NCI-H1436 treated with DMSO at 0.1 percent for 48 hours (cell line): ENCODE measurements around the gene HSD17B14.
"Not testable (repeated sequence)": the region's sequence is repeated elsewhere in the genome, so short reads cannot be mapped to it uniquely, and the experiment has no call there.

Experiments used
- DNase-seq: peaks from one replicate; lab custom pipeline; 2025; lab: John Stamatoyannopoulos, UW

HSD17B14 gene

GRCh38 chr19:48836089-48837017 lies at the start of gene HSD17B14:
Gene HSD17B14 (minus strand): TSS chr19:48836491. CDS start chr19:48836411, 80 bp downstream.
- no peak for DNase-seq

DNA sequence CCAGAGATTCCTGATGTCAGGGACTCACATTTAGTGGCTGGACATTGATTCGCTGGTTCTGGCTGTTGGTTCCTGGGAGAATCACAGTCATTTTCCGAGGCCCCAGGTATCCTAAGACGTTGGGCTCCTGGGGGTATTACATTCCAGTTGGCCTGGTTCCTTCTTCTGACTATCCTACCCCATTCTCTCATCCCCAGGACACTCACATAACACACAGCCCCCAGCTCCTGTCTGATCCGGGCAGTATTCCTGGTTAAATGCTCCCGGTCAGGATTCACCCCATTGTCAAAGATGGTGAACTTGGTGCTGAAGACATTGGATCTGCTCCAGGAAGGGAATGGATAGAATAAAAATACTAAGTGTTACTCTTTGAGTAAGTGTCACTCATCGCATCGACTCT lies 47.4 kb upstream of the HSD17B14 start:
- no peak for DNase-seq

DNA sequence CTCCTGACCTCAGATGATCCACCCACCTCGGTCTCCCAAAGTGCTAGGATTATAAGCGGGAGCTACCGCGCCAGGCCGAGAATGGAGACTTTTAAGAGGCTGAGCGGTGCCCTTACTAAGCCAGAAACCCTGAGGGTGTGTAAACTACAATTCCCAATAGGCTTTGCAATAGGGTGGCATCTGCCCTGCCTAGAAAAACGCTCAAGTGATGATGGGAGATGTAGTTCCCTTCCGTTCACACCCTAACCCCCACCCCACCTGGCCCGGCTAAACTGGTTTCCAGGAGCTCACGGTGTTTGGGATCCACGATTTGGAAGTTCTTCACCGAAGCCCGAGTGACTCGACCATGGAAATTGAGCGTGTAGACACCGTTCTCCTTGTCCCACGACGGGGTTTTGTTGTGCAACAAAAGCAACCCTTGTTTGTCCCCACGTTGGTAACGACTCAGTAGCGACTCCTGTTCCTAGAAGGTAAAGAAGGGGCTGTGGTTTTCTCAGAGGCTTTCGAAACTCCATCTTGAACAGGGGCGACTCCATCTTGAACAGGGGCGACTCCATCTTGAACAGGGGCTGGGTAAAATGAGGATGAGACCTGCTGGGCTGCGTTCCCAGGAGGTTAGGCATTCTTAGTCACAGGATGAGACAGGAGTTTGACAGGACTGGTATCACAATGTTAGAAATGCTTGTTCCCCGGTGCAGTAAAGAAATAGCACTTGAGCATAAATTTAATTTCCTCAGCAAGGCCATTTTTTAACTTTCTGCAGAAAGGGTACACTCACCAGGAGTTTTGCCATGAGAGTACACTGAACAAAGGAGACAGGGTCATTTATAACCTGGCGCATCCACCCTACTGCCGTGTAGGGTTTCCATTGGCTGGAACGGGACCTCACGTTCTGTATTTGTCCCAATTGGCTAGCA lies 45.7 kb upstream of the HSD17B14 start:
- no peak for DNase-seq

- DNase-seq = not testable (repeated sequence)
These were observed 43.4 kb upstream of the HSD17B14 start for GRCh38 chr19:48879696-48880095.

DNA sequence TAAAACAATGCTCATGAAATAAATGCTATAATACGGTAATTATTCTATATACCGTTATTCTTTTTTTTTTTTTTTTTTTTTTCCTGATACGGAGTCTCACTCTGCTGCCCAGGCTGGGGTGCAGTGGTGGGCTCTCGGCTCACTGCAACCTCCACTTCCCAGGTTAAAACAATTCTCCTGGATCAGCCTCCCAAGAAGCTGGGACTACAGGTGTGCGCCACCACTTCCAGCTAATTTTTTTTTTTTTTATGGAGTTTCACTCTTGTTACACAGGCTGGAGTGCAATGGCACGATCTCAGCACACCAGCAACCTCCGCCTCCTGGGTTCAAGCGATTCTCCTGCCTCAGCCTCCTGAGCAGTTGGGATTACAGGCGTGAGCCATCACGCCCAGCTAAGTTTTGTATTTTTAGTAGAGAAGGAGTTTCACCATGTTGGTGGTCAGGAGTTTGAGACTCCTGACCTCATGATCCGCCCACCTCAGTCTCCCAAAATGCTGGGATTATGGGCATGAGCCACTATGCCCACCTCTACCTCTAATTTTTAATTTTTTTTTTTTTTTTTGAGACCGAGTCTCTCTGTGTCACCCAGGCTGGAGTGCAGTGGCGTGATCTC lies 42.8 kb upstream of the HSD17B14 start:
- DNase-seq = no peak

DNA sequence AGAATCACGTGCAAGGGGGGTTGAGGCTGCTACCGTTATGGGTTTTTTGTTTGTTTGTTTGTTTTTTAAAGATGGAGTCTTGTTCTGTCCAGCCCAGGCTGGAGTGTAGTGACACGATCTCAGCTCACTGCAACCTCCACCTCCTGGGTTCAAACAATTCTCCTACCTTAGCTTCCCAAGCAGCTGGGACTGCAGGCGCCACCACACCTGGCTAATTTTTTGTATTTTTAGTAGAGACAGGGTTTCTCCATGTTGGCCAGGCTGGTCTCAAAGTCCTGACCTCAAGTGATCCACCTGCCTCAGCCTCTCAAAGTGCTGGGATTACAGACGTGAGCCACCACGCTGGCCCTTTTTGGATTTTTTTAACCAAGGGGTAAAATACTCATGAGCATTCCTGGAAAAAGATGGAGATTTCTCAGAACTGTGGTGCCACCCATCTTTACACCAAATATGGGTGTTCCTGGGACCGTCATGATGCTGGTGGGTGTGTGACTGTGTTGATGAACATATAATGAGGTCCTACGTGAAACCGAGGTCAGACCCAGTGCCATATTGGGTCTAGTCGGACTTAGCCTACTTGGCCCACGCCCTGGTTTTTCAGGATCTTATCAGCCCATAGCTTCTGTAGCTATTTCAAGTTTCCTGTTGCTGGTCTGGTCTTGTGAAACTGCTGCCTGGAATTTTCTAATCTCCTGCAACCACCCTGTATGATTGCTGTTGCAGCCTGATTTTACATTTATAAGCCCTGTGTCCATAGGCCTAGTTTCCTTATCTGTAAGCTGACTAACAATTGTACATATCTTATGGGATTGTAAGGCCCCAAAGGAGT lies 42.1 kb upstream of the HSD17B14 start:
- DNase-seq = no peak

DNA sequence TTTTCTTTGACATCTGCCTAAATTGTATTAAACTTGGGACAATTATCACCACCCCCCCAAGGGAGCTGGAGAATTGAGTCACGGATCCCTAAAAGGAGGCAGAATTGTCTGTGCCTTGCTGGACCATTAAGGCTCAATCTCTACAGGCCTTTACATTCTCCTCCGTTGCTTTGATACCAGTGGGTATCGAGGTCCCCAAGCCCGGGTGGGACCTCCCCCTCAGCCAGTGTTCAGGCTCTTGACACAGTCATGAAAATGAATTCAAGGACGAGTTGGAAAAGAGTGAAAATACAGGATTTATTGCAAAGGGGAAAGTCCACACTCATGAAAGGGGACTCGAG lies 41.5 kb upstream of the HSD17B14 start:
- DNase-seq = no peak

DNA sequence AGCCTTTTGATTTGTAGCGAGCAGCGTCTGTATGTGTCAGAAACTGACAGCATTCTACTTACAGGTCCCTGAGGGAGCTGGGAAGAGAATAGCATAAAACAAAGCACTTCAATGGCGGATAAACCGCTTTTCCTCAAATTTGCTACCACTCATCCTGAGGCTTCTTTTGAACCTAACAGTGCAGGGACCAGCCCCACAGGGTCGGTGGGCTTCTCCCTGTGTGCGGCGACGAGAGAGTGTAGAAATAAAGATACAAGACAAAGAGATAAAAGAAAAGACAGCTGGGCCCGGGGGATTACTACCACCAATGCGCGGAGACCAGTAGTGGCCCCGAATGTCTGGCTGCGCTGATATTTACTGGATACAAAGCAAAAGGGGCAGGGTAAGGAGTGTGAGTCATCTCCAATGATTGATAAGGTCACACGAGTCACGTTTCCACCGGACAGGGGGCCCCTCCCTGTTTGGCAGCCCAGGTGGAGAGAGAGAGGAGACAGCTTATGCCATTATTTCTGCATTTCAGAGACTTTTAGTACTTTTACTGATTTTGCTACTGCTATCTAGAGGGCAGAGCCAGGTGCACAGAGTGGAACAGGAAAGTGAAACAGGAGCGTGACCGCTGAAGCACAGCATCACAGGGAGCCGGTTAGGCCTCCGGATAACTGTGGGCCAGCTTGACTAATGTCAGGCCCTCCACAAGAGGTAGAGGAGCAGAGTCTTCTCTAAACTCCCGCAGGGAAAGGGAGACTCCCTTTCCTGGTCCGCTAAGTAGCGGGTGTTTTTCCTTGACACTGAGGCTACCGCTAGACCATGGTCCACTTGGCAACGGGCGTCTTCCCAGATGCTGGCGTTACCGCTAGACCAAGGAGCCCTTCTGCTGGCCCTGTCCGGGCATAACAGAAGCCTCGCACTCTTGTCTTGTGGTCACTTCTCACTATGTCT lies 40.0 kb upstream of the HSD17B14 start:
- not testable (repeated sequence) for DNase-seq

DNA sequence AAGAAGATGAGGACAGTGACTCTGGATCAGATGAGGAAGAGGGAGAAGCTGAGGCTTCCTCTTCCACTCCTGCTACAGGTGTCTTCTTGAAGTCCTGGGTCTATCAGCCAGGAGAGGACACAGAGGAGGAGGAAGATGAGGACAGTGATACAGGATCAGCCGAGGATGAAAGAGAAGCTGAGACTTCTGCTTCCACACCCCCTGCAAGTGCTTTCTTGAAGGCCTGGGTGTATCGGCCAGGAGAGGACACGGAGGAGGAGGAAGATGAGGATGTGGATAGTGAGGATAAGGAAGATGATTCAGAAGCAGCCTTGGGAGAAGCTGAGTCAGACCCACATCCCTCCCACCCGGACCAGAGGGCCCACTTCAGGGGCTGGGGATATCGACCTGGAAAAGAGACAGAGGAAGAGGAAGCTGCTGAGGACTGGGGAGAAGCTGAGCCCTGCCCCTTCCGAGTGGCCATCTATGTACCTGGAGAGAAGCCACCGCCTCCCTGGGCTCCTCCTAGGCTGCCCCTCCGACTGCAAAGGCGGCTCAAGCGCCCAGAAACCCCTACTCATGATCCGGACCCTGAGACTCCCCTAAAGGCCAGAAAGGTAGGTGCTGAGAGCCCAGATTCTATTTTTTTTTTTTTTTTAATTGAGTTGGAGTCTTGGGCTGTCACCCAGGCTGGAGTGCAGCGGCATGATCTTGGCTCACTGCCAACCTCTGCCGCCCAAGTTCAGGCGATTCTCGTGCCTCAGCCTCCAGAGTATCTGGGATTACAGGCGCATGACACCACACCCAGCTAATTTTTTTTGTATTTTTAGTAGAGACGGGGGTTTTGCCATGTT lies 38.2 kb upstream of the HSD17B14 start:
- DNase-seq = no peak

DNA sequence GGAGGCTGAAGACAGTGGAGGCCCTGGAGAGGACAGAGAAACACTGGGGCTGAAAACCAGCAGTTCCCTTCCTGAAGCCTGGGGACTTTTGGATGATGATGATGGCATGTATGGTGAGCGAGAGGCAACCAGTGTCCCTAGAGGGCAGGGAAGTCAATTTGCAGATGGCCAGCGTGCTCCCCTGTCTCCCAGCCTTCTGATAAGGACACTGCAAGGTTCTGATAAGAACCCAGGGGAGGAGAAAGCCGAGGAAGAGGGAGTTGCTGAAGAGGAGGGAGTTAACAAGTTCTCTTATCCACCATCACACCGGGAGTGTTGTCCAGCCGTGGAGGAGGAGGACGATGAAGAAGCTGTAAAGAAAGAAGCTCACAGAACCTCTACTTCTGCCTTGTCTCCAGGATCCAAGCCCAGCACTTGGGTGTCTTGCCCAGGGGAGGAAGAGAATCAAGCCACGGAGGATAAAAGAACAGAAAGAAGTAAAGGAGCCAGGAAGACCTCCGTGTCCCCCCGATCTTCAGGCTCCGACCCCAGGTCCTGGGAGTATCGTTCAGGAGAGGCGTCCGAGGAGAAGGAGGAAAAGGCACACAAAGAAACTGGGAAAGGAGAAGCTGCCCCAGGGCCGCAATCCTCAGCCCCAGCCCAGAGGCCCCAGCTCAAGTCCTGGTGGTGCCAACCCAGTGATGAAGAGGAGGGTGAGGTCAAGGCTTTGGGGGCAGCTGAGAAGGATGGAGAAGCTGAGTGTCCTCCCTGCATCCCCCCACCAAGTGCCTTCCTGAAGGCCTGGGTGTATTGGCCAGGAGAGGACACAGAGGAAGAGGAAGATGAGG lies 37.4 kb upstream of the HSD17B14 start:
- no peak for DNase-seq

- DNase-seq = no peak
These were observed 36.7 kb upstream of the HSD17B14 start for GRCh38 chr19:48872884-48873475.

DNA sequence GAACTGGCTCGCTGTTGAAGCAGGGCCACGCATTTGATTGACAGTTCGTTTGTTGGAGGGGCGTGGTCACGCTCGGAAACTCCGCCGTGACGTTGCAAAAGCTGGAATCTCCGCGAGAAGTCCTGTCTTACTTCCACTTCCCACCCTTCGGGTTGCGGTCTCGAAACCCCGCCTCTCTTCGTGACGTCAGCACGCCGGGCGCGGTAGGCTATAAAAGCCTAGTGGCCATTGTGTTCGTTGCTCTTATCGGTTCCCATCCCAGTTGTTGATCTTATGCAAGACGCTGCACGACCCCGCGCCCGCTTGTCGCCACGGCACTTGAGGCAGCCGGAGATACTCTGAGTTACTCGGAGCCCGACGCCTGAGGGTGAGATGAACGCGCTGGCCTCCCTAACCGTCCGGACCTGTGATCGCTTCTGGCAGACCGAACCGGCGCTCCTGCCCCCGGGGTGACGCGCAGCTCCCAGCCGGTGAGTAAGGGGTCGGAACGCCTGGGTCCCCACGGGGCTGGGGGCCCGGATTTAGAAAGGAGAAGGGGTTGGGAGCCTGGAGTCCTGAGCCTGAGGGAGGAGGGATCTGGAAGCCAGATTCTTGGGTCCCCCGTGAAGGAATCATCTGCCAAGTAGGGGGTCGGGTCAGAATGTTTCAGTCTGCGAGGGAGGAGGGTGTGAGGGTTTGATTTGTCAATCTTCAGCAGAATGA lies 36.0 kb upstream of the HSD17B14 start, which contains the start of gene PPP1R15A:
Gene PPP1R15A (plus strand): TSS at position 240 of the 702 bp plus-strand sequence. CDS start 813 bp downstream, outside the sequence.
- peak; percentile 98 for DNase-seq

DNA sequence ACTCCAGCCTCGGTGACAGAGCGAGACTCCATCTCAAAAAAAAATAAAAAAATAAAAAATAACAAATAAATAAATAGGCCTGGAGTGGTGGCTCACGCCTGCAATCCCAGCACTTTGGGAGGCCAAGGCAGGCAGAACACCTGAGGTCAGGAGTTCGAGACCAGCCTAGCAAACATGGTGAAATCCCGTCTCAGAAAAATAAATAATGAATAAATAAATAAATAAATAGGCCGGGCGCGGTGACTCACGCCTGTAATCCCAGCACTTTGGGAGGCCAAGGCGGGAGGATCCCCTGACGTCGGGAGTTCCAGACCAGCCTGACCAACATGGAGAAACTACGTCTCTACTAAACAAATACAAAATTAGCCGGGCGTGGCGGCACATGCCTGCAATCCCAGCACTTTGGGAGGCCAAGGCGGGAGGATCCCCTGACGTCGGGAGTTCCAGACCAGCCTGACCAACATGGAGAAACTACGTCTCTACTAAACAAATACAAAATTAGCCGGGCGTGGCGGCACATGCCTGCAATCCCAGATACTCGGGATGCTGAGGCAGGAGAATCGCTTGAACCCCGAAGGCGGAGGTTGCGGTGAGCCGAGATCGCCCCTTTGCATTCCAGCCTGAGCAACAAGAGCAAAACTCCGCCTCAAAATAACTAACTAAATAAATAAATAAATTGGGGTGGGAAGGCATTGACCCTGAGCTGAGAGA lies 35.3 kb upstream of the HSD17B14 start:
- DNase-seq = not testable (repeated sequence)

- no peak for DNase-seq
These were observed 33.8 kb upstream of the HSD17B14 start for GRCh38 chr19:48870048-48870447.

GRCh38 chr19:48868114-48868886 lies 32.0 kb upstream of the HSD17B14 start, which contains the start of gene PLEKHA4:
Gene PLEKHA4 (minus strand): TSS chr19:48868617. CDS start chr19:48867620, 997 bp downstream.
- DNase-seq = no peak

GRCh38 chr19:48867746-48868113 lies 31.4 kb upstream of the HSD17B14 start:
- DNase-seq = no peak
